Endothelial cell of hepatic sinusoid (primary cell): Measurements from ENCODE around the gene C15orf40.
"Not testable (repeated sequence)": the region's sequence is repeated elsewhere in the genome, so short reads cannot be mapped to it uniquely, and the experiment has no call there.

ENCODE experiments used
- in situ Hi-C: cut with HindIII; loops from 2 replicates; pipeline ENCODE4 v1.10.0; 2017; ENCODE audit warnings: low sequenced_read_pairs

Gene C15orf40

DNA sequence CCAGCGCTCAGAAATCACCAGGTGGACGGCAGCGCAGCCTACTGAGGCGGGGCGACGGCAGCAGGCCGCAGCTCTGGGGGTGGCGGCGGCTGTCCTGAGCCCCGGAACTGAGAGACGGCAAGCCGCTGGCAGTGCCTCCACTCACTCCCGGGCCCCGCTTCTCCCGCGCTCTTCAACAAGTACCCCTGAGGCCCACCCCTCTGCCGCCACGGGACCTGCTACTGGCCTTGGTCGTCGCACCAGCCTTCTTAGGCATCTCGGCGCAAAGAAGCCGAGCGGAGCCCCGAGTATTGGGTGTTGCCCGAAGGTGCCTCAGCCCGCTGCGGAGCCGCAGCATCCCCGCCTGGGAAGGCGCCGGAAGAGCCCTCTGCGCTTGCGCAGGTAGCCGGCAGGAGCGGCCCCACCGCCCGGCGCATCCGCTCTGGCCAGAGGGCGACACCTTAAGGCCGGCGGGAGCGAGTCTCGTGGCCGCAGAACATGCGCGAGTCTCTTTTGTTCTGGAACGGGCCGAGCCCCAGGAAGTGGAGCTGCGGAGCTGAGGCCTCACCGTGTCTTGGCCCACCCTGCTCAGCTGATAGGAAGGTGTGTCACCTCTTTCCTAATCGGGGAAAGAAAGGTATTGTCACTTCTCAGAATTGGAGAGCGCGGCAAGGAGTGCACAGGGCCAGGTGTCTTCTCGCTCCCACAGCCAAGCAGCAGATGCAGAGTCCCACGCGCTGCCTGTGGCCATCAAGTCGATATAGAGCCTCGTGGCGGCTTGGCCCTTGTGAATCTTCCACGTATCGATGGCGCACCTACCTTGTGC is at the start of gene C15orf40:
C15orf40 (minus strand) TSS at position 369 of the 805 bp plus-strand sequence; CDS start at position 337, 32 bp downstream.
- in situ Hi-C loops: loop anchor here (5.0 kb wide), 1 partner anchor 101 kb away; no protein-coding TSS in a partner anchor

- in situ Hi-C loops: no loop called here
Measured at GRCh38 chr15:83057696-83058376, 46.4 kb upstream of the C15orf40 start.

GRCh38 chr15:83057002-83057401 is 45.6 kb upstream of the C15orf40 start:
- in situ Hi-C loops: no loop called here

- in situ Hi-C loops: no loop called here
Measured at GRCh38 chr15:83053151-83053550, 41.7 kb upstream of the C15orf40 start.

DNA sequence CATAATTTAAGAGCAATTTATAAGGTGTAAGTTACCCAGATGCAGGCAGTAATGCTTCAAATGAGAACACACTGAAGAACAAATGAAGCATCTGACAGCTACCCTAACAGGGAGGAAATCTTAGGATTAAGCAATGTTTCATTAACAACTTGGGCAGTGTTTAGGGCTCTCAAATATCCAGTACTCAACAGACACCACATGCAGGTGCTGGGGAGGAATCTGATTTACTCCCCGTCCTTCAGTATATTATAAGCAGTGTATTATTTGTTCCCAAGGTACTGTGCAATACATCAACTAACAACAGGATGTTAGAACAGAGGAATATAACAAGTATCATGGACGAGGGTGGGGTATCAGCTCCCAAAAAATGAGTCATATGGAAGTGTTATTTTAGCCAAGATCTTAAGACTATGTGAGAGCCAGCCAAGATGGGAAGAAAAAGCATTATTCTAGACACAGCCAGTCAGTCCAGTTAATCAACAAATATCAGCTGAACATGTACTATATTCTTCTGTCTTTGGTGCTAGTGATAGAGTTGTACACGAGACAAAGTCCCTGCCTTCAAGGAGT is 35.2 kb upstream of the C15orf40 start:
- in situ Hi-C loops: no loop called here

- in situ Hi-C loops: no loop called here
Measured at GRCh38 chr15:83044156-83044555, 32.7 kb upstream of the C15orf40 start.

DNA sequence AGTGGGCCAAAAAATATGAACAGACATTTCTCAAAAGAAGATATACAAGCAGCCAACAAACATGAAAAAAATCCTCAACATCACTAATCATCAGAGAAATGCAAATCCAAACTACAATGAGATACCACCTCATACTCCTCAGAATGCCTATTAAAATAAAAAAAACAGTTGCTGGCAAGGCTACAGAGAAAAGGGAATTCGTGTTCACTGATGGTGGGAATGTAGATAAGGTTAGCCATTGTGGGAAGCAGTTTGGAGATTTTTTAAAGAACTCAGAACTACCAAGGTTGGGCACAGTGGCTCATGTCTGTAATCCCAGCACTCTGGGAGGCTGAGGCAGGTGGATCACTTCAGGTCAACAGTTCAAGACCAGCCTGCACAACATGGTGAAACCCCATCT is 27.8 kb upstream of the C15orf40 start:
- in situ Hi-C loops: no loop called here

DNA sequence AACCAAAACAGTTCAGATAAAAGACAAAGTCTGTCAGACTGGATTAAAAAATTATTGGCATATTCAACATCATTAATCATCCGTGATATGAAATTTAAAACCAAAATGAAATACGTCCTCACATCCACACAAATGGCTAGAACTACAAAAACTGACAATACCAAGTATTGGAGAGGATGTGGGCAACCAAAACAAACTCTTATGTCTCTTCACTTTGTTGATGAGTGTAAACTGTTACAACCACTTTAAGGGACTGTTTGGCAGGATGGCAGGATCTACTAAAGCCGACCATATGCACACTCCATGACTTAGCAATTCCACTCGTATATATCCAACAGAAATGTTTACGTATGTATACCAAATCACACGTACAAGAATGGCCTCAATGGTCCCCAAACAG is 24.8 kb upstream of the C15orf40 start:
- in situ Hi-C loops: no loop called here

- in situ Hi-C loops: not testable (repeated sequence)
Measured at GRCh38 chr15:83031234-83031633, 19.8 kb upstream of the C15orf40 start.

DNA sequence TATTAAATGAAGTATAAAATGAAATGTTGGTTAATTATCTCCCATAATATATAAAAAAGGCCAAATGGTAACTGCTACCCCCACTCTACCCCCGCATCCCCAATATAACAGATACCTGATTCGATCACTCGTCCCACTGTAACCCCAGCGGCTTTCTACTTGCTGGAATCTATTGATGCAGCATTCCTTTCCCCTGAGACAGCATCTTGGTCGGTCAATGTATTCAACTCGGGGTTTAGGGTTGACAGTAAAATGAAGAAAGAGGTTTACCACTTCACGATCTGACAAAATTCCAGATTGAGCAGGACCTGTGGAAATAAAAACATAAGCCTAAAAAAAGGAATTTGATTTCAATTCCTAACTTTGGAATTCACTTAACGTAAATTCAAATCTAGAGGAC is 18.6 kb upstream of the C15orf40 start:
- in situ Hi-C loops: no loop called here

DNA sequence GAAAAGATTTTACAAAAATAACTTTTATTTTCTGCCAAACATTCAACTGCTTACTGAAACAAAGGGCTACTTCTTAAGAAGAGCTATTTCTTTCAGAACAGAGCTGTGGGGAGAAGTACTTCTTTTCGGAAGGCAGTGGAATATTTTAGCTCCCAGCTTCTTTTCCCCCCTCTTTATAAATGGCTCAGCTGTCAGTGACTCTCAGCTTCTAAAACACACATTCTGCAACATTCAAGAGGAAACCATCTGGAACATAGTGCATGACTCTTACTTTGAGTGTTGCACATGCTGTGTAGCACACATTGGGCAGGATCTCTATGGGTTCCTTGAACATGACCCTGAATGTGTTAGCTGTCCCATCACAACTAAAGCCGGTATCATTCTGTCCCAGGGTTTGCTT is 7.0 kb upstream of the C15orf40 start:
- in situ Hi-C loops: no loop called here

GRCh38 chr15:83016906-83017305 is 5.5 kb upstream of the C15orf40 start:
- in situ Hi-C loops: no loop called here

GRCh38 chr15:83015361-83015760 is 3.9 kb upstream of the C15orf40 start:
- in situ Hi-C loops: no loop called here

DNA sequence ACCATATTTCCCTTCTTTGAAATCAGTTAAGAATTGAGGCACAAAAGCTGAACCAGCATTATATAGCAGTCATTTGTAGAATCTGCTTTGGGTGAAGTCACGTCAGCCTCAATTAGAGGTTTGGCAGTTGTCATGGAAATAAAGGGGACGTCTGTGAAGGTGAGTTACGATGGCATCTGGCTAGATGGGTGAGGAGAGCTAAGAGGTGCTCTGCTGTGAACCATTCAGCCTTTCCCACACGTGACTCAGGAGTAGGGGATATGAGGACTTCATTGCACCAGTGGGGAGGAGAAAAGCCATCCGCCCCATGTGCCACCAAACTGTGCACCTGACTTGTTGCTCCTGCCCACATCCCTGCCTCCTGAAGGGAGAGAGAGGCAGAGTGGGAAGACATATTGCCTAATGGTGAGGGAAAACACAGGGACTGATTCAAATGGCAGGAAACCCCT is 2.8 kb upstream of the C15orf40 start:
- in situ Hi-C loops: loop anchor here (5.0 kb wide), 1 partner anchor 98 kb away; no protein-coding TSS in a partner anchor

DNA sequence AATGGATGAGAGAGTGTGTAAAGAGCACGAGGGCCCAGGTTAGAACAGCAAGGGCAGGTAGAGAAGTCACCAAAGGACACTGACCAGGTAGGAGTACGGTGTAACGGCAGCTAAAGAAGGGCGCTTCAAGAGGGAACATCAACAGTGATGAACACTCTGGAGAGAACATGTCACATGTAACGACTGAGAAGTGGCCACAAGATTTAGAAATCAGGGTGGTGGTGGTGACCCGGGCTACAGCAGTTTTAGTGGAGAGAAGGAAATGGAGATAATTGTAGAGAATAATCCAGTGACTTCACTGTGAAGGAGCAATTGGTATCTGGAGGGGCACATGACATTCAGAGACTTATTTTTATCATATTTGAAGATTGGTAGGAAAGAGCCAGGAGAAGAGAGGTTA is 1.2 kb upstream of the C15orf40 start:
- in situ Hi-C loops: loop anchor here (5.0 kb wide), 1 partner anchor 100 kb away; no protein-coding TSS in a partner anchor

GRCh38 chr15:83012076-83012426 is 612 bp upstream of the C15orf40 start:
- in situ Hi-C loops: loop anchor here (5.0 kb wide), 1 partner anchor 100 kb away; no protein-coding TSS in a partner anchor

DNA sequence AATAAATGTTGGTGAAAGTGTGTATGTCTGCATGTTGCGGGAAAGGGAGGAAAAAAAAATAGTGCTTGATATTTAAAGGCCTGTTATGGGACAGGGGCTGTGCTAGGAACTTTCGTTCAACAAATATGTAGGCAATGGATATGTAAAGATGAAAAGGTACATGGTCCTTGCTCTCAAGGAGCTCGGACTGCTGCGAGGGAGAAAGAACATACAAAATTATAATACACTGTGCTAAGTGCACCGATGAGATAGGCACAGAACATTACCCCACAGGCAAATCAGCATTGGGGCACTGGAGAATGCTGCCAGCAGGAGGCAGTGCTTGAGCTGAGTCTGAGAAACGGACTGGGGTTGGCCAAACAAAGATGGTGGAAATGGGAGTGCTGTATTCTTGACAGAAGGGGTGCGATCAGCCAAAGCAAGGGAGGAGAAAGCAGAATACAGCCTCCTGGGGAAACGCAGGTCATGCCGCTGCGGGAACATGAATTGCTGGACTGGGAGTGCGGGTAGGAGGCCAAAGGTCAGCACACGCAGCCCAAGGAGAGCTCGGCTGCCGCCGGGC is 649 bp downstream of the C15orf40 start:
- in situ Hi-C loops: loop anchor here (5.0 kb wide), 1 partner anchor 102 kb away; no protein-coding TSS in a partner anchor

GRCh38 chr15:83000672-83001031 is 10.8 kb downstream of the C15orf40 start:
- in situ Hi-C loops: loop anchor here (5.0 kb wide), 2 partner anchors 48 to 188 kb away; partner anchors contain the start of gene HOMER2

DNA sequence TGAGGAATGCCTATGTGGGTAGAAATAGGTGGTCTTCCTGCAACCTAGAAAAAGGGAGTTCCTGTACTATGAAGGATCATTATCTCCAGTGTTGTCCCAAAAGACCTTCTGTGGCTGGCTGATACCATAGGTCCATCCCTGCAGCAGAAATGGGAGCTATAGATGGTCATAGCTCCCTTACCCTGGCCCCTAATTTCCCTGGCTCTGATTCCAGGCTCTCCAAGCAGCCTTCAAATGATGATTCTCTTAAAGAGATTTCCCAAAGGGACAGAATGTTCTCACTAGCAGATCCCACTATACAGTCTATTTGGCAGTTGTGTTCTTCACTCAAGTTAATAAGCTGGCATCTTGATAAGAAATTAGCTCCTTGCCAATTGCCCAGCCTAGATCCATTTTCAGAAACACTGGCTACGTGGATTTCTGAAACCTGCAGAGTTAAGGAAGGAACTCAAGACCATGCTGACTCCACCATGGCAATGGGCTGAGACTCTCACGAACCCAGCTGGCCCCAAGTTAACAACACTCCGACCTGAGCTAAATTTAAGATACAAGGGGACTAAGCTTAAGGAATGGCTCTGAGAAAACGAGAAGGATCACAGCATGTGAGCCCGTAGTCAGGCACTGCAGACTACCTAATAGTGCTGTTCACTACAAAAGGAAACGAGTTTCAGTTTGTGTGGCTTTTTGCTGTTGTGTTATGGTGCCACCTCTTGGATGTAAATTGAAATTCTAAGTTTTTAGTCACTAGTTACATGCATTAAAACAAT is 11.4 kb downstream of the C15orf40 start:
- in situ Hi-C loops: loop anchor here (5.0 kb wide), 2 partner anchors 48 to 188 kb away; partner anchors contain the start of gene HOMER2

DNA sequence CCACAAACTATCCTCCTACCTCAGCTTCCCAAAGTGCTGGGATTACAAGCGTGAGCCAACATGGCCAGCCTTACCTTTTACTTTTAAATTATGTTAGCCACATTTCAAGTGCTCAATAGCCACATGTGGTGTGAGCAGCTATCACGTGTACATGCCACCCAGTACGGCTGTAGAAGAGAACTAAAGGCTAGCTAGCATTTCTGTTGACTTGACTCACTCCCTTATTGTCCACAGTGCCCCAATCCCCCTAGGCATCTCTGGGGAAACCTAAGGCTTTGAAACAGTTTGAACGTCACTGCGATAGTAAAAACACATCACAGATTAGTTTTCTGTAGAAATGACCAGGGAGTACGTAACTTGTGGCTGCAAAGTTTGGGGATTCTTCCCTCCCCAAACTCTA is 12.0 kb downstream of the C15orf40 start:
- in situ Hi-C loops: no loop called here
